AG09309 (cell line): Measurements from ENCODE around the gene OR13J1.

ENCODE experiments used
- DNase-seq: peaks from one replicate; pipeline ENCODE4 v3.0.0-alpha.2; 2010; ENCODE audit warnings: low read depth
- H3K4me3 ChIP-seq: 2 replicates; pipeline ENCODE4 v1.5.1; 2011; ENCODE audit warnings: mild to moderate bottlenecking, low read depth, low read length, moderate library complexity; ENCODE audit not compliant: control insufficient read depth
- CTCF ChIP-seq: IDR thresholded peaks from 2 replicates; pipeline ENCODE4 v1.5.1; 2011; ENCODE audit warnings: mild to moderate bottlenecking, low read depth, low read length, inconsistent platforms; ENCODE audit not compliant: insufficient read depth, control insufficient read depth; ENCODE audit errors: missing control alignments

Gene OR13J1

GRCh38 chr9:35834260-35835215 lies 35.7 kb downstream of the OR13J1 start:
- H3K4me3 ChIP-seq: no peak overlapping the region
- no peak for TF ChIP-seq CTCF
- no peak for DNase-seq

GRCh38 chr9:35832814-35833213 lies 37.4 kb downstream of the OR13J1 start:
- no peak overlapping the region for H3K4me3 ChIP-seq
- no peak for TF ChIP-seq CTCF
- no peak for DNase-seq

GRCh38 chr9:35831040-35831439 lies 39.2 kb downstream of the OR13J1 start:
- no peak for DNase-seq
- TF ChIP-seq CTCF: no peak
- no peak overlapping the region for H3K4me3 ChIP-seq

- DNase-seq: no peak
These were observed 40.5 kb downstream of the OR13J1 start for GRCh38 chr9:35829764-35830096.

GRCh38 chr9:35829084-35829763 lies 41.0 kb downstream of the OR13J1 start, which contains the start of gene TMEM8B:
Gene TMEM8B (plus strand): TSS chr9:35829228. CDS start chr9:35829448, 220 bp downstream.
- H3K4me3 ChIP-seq: peak within 1 kb of the TSS; percentile 75
- peak; percentile 55 for DNase-seq
- TF ChIP-seq CTCF: no peak

More at GRCh38 chr9:35829764-35830096, 40.5 kb downstream of the OR13J1 start:
- TF ChIP-seq CTCF: no peak
- H3K4me3 ChIP-seq: peak overlapping the region; percentile 75

GRCh38 chr9:35828716-35829083 lies 41.5 kb downstream of the OR13J1 start, which contains the start of gene FAM221B:
Gene FAM221B (minus strand): TSS chr9:35828732. CDS start chr9:35826161, 2,571 bp downstream.
- no peak for TF ChIP-seq CTCF
- H3K4me3 ChIP-seq: peak within 1 kb of the TSS; percentile 75
- no peak for DNase-seq
